K562 (cell line): ENCODE results near the gene COG4. TPM values are rescaled to one million over a fixed set of nuclear protein-coding genes. Genes with fewer than 3 reads are reported as not detected.
A peak's percentile ranks its signal among the peaks of the same experiment; 100 is the strongest.

Experiments used
- ADNP ChIP-seq: fragments of 200-800 bp; sonication (Bioruptor generic); IDR thresholded peaks from 2 replicates; pipeline ENCODE4 v1.6.1; 2016; ENCODE audit warnings: missing genetic modification characterization, missing compliant biosample characterization
- ATF7 ChIP-seq: fragments of 450-650 bp; IDR thresholded peaks from 2 replicates; pipeline ENCODE4 v1.7.1; 2014; ENCODE audit warnings: mild to moderate bottlenecking, moderate library complexity
- CCNT2 ChIP-seq: IDR thresholded peaks from 2 replicates; pipeline ENCODE4 v1.6.1; 2011; ENCODE audit warnings: borderline replicate concordance, low read depth, mild to moderate bottlenecking, moderate library complexity, mixed read lengths, low read length; ENCODE audit not compliant: insufficient read length; ENCODE audit errors: extremely low read depth
- EP300 ChIP-seq: IDR thresholded peaks from 2 replicates; pipeline ENCODE4 v1.6.1; 2012; ENCODE audit warnings: low read length, improper control_type of control experiment
- FOXJ3 ChIP-seq: sonication (generic); formaldehyde crosslinking; IDR thresholded peaks from 2 replicates; pipeline ENCODE4 v1.4.0; 2020; ENCODE audit warnings: mild to moderate bottlenecking, missing genetic modification reagents
- FOXP1 ChIP-seq: sonication (generic); formaldehyde crosslinking; IDR thresholded peaks from 2 replicates; pipeline ENCODE4 v1.8.0; 2022; ENCODE audit warnings: mild to moderate bottlenecking, missing genetic modification reagents
- HOXB6 ChIP-seq: fragments of 250-450 bp; sonication (Bioruptor Pico); IDR thresholded peaks from 2 replicates; pipeline ENCODE4 v1.5.1; 2022; ENCODE audit warnings: mild to moderate bottlenecking, borderline replicate concordance
- MTA2 ChIP-seq: fragments of 450-650 bp; IDR thresholded peaks from 2 replicates; pipeline ENCODE4 v1.6.1; 2016; ENCODE audit warnings: low read depth
- NFIC ChIP-seq: fragments of 450-650 bp; IDR thresholded peaks from 2 replicates; pipeline ENCODE4 v1.6.1; 2017; ENCODE audit warnings: mild to moderate bottlenecking, inconsistent platforms
- NFYB ChIP-seq: IDR thresholded peaks from 2 replicates; pipeline ENCODE4 v1.6.1; 2011; ENCODE audit warnings: mild to moderate bottlenecking, moderate library complexity; ENCODE audit not compliant: insufficient read length; ENCODE audit errors: extremely low read depth
- SMARCB1 ChIP-seq: IDR thresholded peaks from 2 replicates; pipeline ENCODE4 v1.6.1; 2011; ENCODE audit warnings: improper control_type of control experiment, low read depth; ENCODE audit not compliant: insufficient read length
- SNAPC5 ChIP-seq: fragments of 250-450 bp; sonication (Bioruptor Pico); IDR thresholded peaks from 2 replicates; pipeline ENCODE4 v1.8.0; 2021; ENCODE audit warnings: moderate library complexity, mild to moderate bottlenecking, inconsistent platforms
- TAF1 ChIP-seq: IDR thresholded peaks from 2 replicates; pipeline ENCODE4 v1.6.1; 2011; ENCODE audit warnings: mild to moderate bottlenecking, low read length, moderate library complexity; ENCODE audit not compliant: insufficient read depth, control insufficient read depth, severe bottlenecking; ENCODE audit errors: extremely low read depth
- THAP12 ChIP-seq: fragments of 250-450 bp; sonication (Bioruptor Pico); IDR thresholded peaks from 2 replicates; pipeline ENCODE4 v1.9.0; 2021; ENCODE audit warnings: mild to moderate bottlenecking, inconsistent platforms
- THRA ChIP-seq: fragments of 450-650 bp; IDR thresholded peaks from 2 replicates; pipeline ENCODE4 v1.6.1; 2017; ENCODE audit warnings: mild to moderate bottlenecking, moderate library complexity
- ZBTB49 ChIP-seq: sonication (generic); formaldehyde crosslinking; IDR thresholded peaks from 2 replicates; pipeline ENCODE4 v1.8.0; 2022; ENCODE audit warnings: missing genetic modification reagents, mild to moderate bottlenecking, borderline replicate concordance
- ZNF12 ChIP-seq: sonication (generic); formaldehyde crosslinking; IDR thresholded peaks from 2 replicates; pipeline ENCODE4 v1.4.0; 2020; ENCODE audit warnings: mild to moderate bottlenecking, missing genetic modification reagents
- polyA plus RNA-seq, 8 experiments: library from polyadenylated mRNA; depleted of rRNA in 4 of 8; stranded (reverse) in 5 of 8; unstranded in 3 of 8; fragments of >200 nt; fragmentation: Nextera tagmentation in 2 of 8; fragmentation: Illumina TruSeq in 1 of 8; extraction: Ambion mirVana in 2 of 8; extraction: Trizol in 1 of 8; gene quantifications; 2 replicates each; pipeline versions ENCODE4 v1.2.1 to v1.2.3, GENCODE V29; 2011 to 2014; ENCODE audit warnings: inconsistent platforms in 1 of 8, missing spikeins in 1 of 8
- total RNA-seq, 7 experiments: library from RNA; depleted of rRNA in 6 of 7; stranded (reverse); fragments of >200 nt in 6 of 7; fragmentation: Illumina TruSeq in 2 of 7; extraction: Trizol in 2 of 7; gene quantifications; 2 replicates each; pipeline versions ENCODE4 v1.2.1 to v1.2.3, GENCODE V29; 2011 to 2021; ENCODE audit warnings: low replicate concordance in 1 of 7

COG4 gene
- total and polyA plus RNA-seq, 9 of the 15 experiments (the other 6 are each of a cell fraction or from before 2014, with no cell fraction given): 13.7 to 73.9 (median 44.2) TPM

GRCh38 chr16:70438969-70439862, 84.1 kb downstream of the COG4 start, which contains the start of gene ST3GAL2 (continued):
- TF ChIP-seq ZBTB49 (CRISPR knock-in tag) (no peak), ATF7 (peak; percentile 53; the same call in 1 of the 2 replicates), THAP12 (CRISPR knock-in tag) (no peak), SMARCB1 (no peak), FOXJ3 (CRISPR knock-in tag) (no peak), ADNP (tag) (no peak), NFYB (no peak), ZNF12 (no peak), TAF1 (peak; percentile 35), THRA (no peak), NFIC (peak; percentile 64), MTA2 (no peak), EP300 (0 out of 2 replicates have a peak, but pooled peaks have one; percentile 16), CCNT2 (peak; percentile 60), HOXB6 (CRISPR knock-in tag) (no peak), FOXP1 (no peak), SNAPC5 (no peak)
